Omental fat pad (tissue), 4 donors: Measurements from ENCODE around the gene HMGN3. TPM values are rescaled to one million over a fixed set of nuclear protein-coding genes. Genes with fewer than 3 reads are reported as not detected.

ENCODE experiments used
- ATAC-seq: fragments of 150-250 bp; one replicate; pipeline ENCODE4 v1.9.1; 2016; ENCODE audit warnings: mild to moderate bottlenecking, moderate library complexity; ENCODE audit not compliant: low FRiP score
- DNase-seq: peaks from one replicate; pipeline ENCODE4 v3.0.0-alpha.2; 2019; ENCODE audit warnings: low spot score
- total RNA-seq, 4 donors: library from RNA; depleted of rRNA; stranded (reverse); fragments of >200 nt; gene quantifications; one replicate each; pipeline ENCODE4 v1.1.0, GENCODE V29; 2016
- TF ChIP-seq, protein P1 (sequence below), 3 donors: fragments of 450-650 bp; IDR thresholded peaks; one replicate each; pipeline ENCODE4 v1.5.1; 2016 to 2017; ENCODE audit warnings: antibody characterized with exemption in 3 of 3, mild to moderate bottlenecking in 3 of 3, moderate library complexity in 2 of 3

HMGN3 gene
- total RNA-seq, 4 donors from 2014 or later: 26.7 to 66.2 (median 51.3) TPM

DNA sequence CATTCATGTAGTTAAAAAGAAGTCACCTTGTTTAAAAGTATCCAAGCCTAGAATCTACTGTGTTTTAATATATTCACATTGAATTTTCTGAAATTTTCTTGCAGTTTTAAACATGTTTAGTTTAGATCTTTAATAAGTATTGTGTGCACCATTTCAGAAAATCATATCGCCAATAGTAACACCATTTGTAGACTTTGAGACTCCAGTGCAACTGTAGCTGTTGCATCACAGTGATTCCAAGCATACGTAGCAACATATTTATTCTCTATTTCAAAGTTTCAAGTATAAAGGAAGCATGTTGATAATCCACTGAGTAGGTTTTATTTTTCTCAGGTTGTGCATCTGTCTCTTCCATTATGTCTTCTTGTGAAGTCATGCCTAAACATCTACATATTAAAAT is 46.4 kb downstream of the HMGN3 start:
- TF ChIP-seq, protein P1, sequence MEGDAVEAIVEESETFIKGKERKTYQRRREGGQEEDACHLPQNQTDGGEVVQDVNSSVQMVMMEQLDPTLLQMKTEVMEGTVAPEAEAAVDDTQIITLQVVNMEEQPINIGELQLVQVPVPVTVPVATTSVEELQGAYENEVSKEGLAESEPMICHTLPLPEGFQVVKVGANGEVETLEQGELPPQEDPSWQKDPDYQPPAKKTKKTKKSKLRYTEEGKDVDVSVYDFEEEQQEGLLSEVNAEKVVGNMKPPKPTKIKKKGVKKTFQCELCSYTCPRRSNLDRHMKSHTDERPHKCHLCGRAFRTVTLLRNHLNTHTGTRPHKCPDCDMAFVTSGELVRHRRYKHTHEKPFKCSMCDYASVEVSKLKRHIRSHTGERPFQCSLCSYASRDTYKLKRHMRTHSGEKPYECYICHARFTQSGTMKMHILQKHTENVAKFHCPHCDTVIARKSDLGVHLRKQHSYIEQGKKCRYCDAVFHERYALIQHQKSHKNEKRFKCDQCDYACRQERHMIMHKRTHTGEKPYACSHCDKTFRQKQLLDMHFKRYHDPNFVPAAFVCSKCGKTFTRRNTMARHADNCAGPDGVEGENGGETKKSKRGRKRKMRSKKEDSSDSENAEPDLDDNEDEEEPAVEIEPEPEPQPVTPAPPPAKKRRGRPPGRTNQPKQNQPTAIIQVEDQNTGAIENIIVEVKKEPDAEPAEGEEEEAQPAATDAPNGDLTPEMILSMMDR (IDR thresholded peaks at IDR 0.05): no peak
- no peak for ATAC-seq
- no peak for DNase-seq

DNA sequence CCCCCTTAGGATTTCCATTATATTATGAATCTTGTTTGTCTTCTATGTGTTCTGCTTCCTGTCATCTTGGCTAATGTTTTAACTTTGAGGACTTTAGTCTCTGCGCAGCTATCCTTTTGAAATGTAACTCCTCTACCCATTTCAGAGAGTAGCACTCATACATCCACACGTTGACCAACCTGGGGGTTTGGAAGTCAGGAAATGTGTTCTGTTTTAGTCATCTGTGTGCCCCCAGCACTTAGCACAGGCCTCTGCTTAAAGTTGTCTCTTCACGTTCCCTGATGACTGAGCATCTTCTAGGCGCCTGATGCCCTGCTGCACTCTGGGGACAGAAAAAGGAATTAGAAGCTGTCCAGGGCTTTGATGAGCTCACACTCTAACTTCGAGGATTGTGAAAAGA is 47.9 kb downstream of the HMGN3 start:
- ATAC-seq (no peak), DNase-seq (no peak)
- TF ChIP-seq, protein P1 (IDR thresholded peaks at IDR 0.05): no peak

DNA sequence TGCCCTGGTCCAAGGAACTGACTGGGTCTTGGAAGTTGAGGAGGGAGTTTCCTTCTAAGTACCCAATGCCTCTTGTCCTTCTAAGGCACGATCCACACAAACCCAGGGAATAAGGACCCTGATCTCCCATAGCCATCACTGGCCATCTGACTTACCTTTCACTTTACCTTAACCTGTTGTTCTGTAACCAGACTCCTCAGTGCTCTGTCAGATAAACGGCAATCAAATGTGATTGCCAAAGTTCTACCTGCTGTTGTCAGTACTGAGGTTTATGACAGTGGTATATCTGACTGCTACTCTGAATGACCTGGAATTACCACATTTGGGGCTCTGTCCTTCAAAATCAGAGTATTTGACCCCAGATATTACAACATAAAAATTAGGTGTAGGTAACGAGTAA is 49.8 kb downstream of the HMGN3 start:
- no peak for DNase-seq
- ATAC-seq: no peak
- TF ChIP-seq, protein P1 (IDR thresholded peaks at IDR 0.05): no peak

DNA sequence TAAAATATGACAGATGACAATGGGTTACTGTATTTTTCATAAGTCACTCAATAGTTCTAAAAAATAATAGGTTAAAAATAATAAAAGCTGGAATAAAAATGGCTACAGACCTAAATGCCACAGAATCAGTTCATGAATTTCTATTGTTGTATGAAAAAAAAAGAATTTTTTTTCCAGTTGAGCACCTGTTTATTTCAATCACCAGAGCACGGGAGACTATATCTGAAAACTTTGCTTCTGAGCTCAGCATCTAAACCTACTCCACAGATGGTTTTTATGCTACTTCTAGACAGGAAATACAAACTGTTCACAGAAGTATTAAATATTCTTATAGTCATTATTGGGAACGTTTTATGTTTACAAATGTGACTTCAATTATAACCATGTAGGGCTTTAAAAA is 50.4 kb downstream of the HMGN3 start:
- TF ChIP-seq, protein P1 (IDR thresholded peaks at IDR 0.05): no peak
- DNase-seq (no peak), ATAC-seq (no peak)

DNA sequence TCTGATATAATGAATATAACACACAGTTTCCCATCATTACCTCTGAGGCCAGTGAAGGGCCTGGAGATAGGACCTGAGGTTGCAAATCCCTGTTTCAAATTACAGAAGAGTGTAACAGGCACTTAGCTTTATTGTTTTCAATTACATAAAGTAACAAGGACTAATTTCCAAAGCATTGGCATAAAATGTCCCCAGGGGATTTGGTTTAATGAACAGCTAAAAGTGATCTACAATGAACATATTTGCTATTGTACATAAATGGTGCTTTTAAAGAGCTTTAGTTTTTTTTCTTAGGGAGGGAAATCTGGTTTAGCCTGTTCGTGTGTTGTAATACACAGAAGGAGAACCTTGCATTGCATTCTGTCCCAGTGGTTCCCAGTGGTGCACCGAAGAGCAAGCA is 54.4 kb downstream of the HMGN3 start:
- no peak for DNase-seq
- TF ChIP-seq, protein P1 (IDR thresholded peaks at IDR 0.05): no peak
- no peak for ATAC-seq

DNA sequence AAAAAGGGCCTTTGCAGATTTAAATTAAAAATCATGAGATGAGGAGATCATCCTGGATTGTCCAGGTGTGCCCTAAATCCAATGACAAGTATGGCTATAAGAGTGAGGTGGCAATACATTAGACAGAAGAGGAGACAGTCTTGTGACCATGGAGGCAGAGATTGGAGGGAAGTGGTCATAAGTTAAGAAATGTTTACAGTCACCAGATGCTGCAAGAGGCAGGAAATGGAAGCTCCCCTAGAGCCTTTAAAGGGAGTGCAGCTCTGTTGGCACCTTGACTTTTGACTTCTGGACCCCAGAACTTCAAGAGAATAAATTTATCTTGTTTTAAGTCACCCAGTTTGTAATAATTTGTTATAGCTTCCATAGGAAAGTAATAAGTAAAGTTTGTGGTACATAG is 61.1 kb downstream of the HMGN3 start:
- TF ChIP-seq, protein P1 (IDR thresholded peaks at IDR 0.05): no peak
- DNase-seq: no peak
- ATAC-seq: no peak

DNA sequence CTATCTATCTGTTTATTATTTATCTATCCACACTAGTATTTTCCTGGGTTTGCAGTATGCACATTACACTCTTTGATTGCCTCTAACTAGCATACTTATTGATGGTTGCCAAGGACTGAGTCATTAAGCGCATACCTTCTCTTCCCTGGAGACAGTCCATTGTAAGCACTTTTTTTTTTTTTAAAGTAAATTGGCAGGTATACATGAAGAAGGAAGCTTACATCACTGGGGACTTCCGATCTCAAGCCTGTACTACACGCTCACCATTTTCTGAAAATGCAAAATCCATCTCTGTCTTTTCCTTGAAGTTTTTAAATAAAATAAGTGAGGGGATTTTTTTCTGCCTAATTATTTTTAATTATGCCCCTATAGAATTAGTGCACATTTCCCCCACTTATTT is 63.5 kb downstream of the HMGN3 start:
- DNase-seq (no peak), ATAC-seq (no peak)
- TF ChIP-seq, protein P1 (IDR thresholded peaks at IDR 0.05): no peak
